ENCODE measurements around the gene MTFR2.

DNA sequence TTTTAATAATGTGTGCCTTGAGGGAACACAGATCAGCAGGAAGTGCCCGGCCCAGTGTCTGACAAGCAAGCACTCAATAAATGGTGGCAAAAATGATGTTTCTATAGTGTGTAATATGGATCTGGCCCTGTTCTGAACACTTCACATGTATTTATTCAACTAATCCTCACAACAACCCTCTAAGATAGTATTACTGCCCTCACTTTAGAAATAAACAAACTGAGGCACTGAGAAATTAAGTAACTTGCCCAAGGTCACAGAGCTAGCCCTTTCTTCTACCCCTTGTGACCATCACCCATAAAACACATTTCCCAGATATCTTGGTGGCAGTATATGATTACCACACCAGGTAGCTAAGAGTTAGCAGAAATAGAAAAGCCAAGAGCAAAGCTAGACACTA is 12.8 kb upstream of the MTFR2 start:
- TF ChIP-seq EP300 (IDR thresholded peaks at IDR 0.05; ENCODE audit: borderline replicate concordance in 1 of 2, low read depth in 1 of 2, low read length in 1 of 2) = no peak
- TF ChIP-seq MXI1 (IDR thresholded peaks at IDR 0.05; ENCODE audit: low read depth, low read length) = no peak
- TF ChIP-seq NRF1 (IDR thresholded peaks at IDR 0.05; ENCODE audit: low read depth, low read length) = no peak
- no peak for TF ChIP-seq MEF2A (IDR thresholded peaks at IDR 0.05; ENCODE audit: borderline replicate concordance, low read depth)
- TF ChIP-seq, protein P1, sequence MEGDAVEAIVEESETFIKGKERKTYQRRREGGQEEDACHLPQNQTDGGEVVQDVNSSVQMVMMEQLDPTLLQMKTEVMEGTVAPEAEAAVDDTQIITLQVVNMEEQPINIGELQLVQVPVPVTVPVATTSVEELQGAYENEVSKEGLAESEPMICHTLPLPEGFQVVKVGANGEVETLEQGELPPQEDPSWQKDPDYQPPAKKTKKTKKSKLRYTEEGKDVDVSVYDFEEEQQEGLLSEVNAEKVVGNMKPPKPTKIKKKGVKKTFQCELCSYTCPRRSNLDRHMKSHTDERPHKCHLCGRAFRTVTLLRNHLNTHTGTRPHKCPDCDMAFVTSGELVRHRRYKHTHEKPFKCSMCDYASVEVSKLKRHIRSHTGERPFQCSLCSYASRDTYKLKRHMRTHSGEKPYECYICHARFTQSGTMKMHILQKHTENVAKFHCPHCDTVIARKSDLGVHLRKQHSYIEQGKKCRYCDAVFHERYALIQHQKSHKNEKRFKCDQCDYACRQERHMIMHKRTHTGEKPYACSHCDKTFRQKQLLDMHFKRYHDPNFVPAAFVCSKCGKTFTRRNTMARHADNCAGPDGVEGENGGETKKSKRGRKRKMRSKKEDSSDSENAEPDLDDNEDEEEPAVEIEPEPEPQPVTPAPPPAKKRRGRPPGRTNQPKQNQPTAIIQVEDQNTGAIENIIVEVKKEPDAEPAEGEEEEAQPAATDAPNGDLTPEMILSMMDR (IDR thresholded peaks at IDR 0.05) = no peak
